Measurements from ENCODE around the gene MCHR1. TPM values are rescaled to one million over a fixed set of nuclear protein-coding genes. Genes with fewer than 3 reads are reported as not detected.
"Not testable (repeated sequence)": the region's sequence is repeated elsewhere in the genome, so short reads cannot be mapped to it uniquely, and the experiment has no call there.

Gene MCHR1
- total RNA-seq, 1 experiment from 2014 or later, result not detected

GRCh38 chr22:40716116-40716515 lies 36.8 kb downstream of the MCHR1 start:
- Histone ChIP-seq H3K9me3 (ENCODE audit: control insufficient read depth in 1 of 2, insufficient read depth in 1 of 2, low read depth in 1 of 2, low read length in 2 of 2) (no peaks in the 10 kb centered on the region), H3K27ac (ENCODE audit: low read depth, low read length) (no peak overlapping the region), H3K79me2 (ENCODE audit: insufficient read depth, low read length) (no peaks in the 10 kb centered on the region), H3K4me1 (ENCODE audit: control insufficient read depth in 1 of 2, insufficient read depth in 2 of 2, low read length in 2 of 2) (peaks cover 14 to 36% of the 10 kb centered on the region in 2 experiments; a peak in 3 of 4 replicates), H3K27me3 (ENCODE audit: insufficient read depth, low read length) (no peaks in the 10 kb centered on the region), H2AFZ (ENCODE audit: low read depth, low read length, poor library complexity, severe bottlenecking) (no peak overlapping the region), H3K36me3 (ENCODE audit: control insufficient read depth in 1 of 2, insufficient read depth in 2 of 2, low read length in 2 of 2) (no peaks in the 10 kb centered on the region), H4K20me1 (ENCODE audit: insufficient read depth) (no peaks in the 10 kb centered on the region), H3K9ac (ENCODE audit: low read length) (no peak overlapping the region), H3K4me3 (replicated peaks in 1 of 2; ENCODE audit: low read depth in 1 of 2, low read length in 2 of 2) (no peak overlapping the region), H3K4me2 (ENCODE audit: low read length) (no peak overlapping the region), H3K9me2 (ENCODE audit: insufficient read depth) (no peaks in the 10 kb centered on the region)
- no peak for DNase-seq (ENCODE audit: low read depth, low spot score)
- ChIA-PET RAD21 (ENCODE audit: low non-redundant PET in 1 of 2, low total read pairs in 2 of 2, uncharacterized antibody in 2 of 2, unreplicated experiment in 2 of 2) (no interaction called here), POLR2A (no interaction called here), CTCF (interaction anchor here (2.0 kb wide), 1 partner anchor 44 kb away, joined by 6 read pairs; no protein-coding TSS in a partner anchor)
- no peak for ATAC-seq
- intact Hi-C loops (cut with micrococcal nuclease), result no loop called here
- BruUV-seq (replicated peaks), result no TSS peak
- no peak for TF ChIP-seq SRF (IDR thresholded peaks at IDR 0.05; ENCODE audit: low read depth)
- no peak for TF ChIP-seq EGR1 (IDR thresholded peaks at IDR 0.05; ENCODE audit: low read depth)
- TF ChIP-seq POLR2A (IDR thresholded peaks at IDR 0.05; ENCODE audit: borderline replicate concordance, extremely low read depth, insufficient read depth, insufficient read length), result no peak
- no peak for TF ChIP-seq FOSL1 (IDR thresholded peaks at IDR 0.05; ENCODE audit: low read depth)
- TF ChIP-seq EZH2phosphoT487 (IDR thresholded peaks at IDR 0.05; ENCODE audit: borderline replicate concordance), result no peak
- no peak for TF ChIP-seq SIN3A (IDR thresholded peaks at IDR 0.05; ENCODE audit: low read depth)
- no peak for TF ChIP-seq JUND (IDR thresholded peaks at IDR 0.05)
- TF ChIP-seq CEBPB (IDR thresholded peaks at IDR 0.05; ENCODE audit: low read depth), result no peak
- TF ChIP-seq YY1 (IDR thresholded peaks at IDR 0.05; ENCODE audit: extremely low read depth, insufficient replicate concordance, low read depth, low read length), result no peak
- no peak for TF ChIP-seq ZFX (IDR thresholded peaks at IDR 0.05)
- TF ChIP-seq, protein P1, sequence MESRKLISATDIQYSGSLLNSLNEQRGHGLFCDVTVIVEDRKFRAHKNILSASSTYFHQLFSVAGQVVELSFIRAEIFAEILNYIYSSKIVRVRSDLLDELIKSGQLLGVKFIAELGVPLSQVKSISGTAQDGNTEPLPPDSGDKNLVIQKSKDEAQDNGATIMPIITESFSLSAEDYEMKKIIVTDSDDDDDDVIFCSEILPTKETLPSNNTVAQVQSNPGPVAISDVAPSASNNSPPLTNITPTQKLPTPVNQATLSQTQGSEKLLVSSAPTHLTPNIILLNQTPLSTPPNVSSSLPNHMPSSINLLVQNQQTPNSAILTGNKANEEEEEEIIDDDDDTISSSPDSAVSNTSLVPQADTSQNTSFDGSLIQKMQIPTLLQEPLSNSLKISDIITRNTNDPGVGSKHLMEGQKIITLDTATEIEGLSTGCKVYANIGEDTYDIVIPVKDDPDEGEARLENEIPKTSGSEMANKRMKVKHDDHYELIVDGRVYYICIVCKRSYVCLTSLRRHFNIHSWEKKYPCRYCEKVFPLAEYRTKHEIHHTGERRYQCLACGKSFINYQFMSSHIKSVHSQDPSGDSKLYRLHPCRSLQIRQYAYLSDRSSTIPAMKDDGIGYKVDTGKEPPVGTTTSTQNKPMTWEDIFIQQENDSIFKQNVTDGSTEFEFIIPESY (IDR thresholded peaks at IDR 0.05; ENCODE audit: extremely low read depth, insufficient replicate concordance, low read length), result no peak
- no peak for TF ChIP-seq POLR2AphosphoS5 (IDR thresholded peaks at IDR 0.05; ENCODE audit: low read depth, low read length)
- no peak for TF ChIP-seq TCF7L2 (IDR thresholded peaks at IDR 0.05; ENCODE audit: borderline replicate concordance, extremely low read depth, insufficient read depth, insufficient read length)
- TF ChIP-seq REST (IDR thresholded peaks at IDR 0.05; ENCODE audit: low read depth), result no peak
- TF ChIP-seq SP1 (IDR thresholded peaks at IDR 0.05; ENCODE audit: low read depth), result no peak
- TF ChIP-seq ATF3 (IDR thresholded peaks at IDR 0.05), result no peak
- TF ChIP-seq ELF1 (IDR thresholded peaks at IDR 0.05; ENCODE audit: borderline replicate concordance, low read depth), result no peak

DNA sequence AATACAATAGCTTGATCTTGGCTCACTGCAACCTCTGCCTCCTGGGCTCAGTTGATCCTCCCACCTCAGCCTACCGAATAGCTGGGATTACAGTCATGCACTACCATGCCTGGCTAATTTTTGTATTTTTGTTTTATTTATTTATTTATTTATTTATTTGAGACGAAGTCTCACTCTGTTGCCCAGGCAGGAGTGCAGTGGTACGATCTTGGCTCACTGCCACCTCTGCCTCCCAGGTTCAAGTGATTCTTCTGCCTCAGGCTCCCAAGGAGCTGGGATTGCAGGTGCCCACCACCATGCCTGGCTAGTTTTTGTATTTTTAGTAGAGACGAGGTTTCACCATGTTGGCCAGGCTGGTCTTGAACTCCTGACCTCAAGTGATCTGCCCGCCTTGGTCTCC lies 38.4 kb downstream of the MCHR1 start:
- POLR2A ChIA-PET, result interaction anchor here (0.7 kb wide), 1 partner anchor 8 kb away, joined by 3 read pairs; no protein-coding TSS in a partner anchor
- H3K4me1 ChIP-seq (ENCODE audit: control insufficient read depth in 1 of 2, insufficient read depth in 2 of 2, low read length in 2 of 2), result peaks cover 9 to 31% of the 10 kb centered on the region in 2 experiments; a peak in 3 of 4 replicates

More for the DNA sequence above, 38.4 kb downstream of the MCHR1 start:
- BruUV-seq (replicated peaks); H3K4me3 ChIP-seq (replicated peaks in 1 of 2; ENCODE audit: low read depth in 1 of 2, low read length in 2 of 2); H4K20me1 ChIP-seq (ENCODE audit: insufficient read depth); H3K9ac ChIP-seq (ENCODE audit: low read length); H3K9me2 ChIP-seq (ENCODE audit: insufficient read depth); RAD21 ChIA-PET (ENCODE audit: low non-redundant PET in 1 of 2, low total read pairs in 2 of 2, uncharacterized antibody in 2 of 2, unreplicated experiment in 2 of 2); H2AFZ ChIP-seq (ENCODE audit: low read depth, low read length, poor library complexity, severe bottlenecking); H3K9me3 ChIP-seq (ENCODE audit: control insufficient read depth in 1 of 2, insufficient read depth in 1 of 2, low read depth in 1 of 2, low read length in 2 of 2); ATAC-seq; H3K79me2 ChIP-seq (ENCODE audit: insufficient read depth, low read length); H3K27me3 ChIP-seq (ENCODE audit: insufficient read depth, low read length); intact Hi-C loops (cut with micrococcal nuclease); CTCF ChIA-PET; DNase-seq (ENCODE audit: low read depth, low spot score); H3K36me3 ChIP-seq (ENCODE audit: control insufficient read depth in 1 of 2, insufficient read depth in 2 of 2, low read length in 2 of 2); H3K4me2 ChIP-seq (ENCODE audit: low read length); H3K27ac ChIP-seq (ENCODE audit: low read depth, low read length): not testable (repeated sequence)
